SK-N-SH (cell line): ENCODE data around the gene NF2.

Source experiments
- EP300 ChIP-seq, 2 experiments: IDR thresholded peaks; 2 replicates each; pipeline versions ENCODE4 v1.4.0 to v1.6.1; 2012; ENCODE audit warnings: borderline replicate concordance in 1 of 2, low read depth in 1 of 2, low read length in 1 of 2
- POLR2AphosphoS5 ChIP-seq: IDR thresholded peaks from 2 replicates; pipeline ENCODE4 v1.6.1; 2012; ENCODE audit warnings: low read depth, low read length
- SIN3A ChIP-seq: IDR thresholded peaks from 2 replicates; pipeline ENCODE4 v1.6.1; 2012; ENCODE audit warnings: low read depth, mild to moderate bottlenecking, low read length, moderate library complexity, borderline replicate concordance
- TAF1 ChIP-seq: IDR thresholded peaks from 2 replicates; pipeline ENCODE4 v1.6.1; 2012; ENCODE audit warnings: low read depth, mild to moderate bottlenecking, low read length, moderate library complexity, borderline replicate concordance
- TF ChIP-seq, protein P1 (sequence below): fragments of 200-600 bp; sonication (generic); IDR thresholded peaks from 2 replicates; pipeline ENCODE4 v1.6.1; 2017; ENCODE audit warnings: antibody characterized with exemption, mild to moderate bottlenecking, moderate library complexity
- TF ChIP-seq, protein P2 (sequence below): IDR thresholded peaks from 2 replicates; pipeline ENCODE4; 2012
- TF ChIP-seq, protein P3 (sequence below): IDR thresholded peaks from 2 replicates; pipeline ENCODE4 v1.4.0; 2012; ENCODE audit warnings: low read depth
- TF ChIP-seq, protein P4 (sequence below): fragments of 150-350 bp; IDR thresholded peaks from 2 replicates; pipeline ENCODE4 v1.6.1; 2017; ENCODE audit warnings: antibody characterized with exemption, low read length, low read depth, borderline replicate concordance

DNA sequence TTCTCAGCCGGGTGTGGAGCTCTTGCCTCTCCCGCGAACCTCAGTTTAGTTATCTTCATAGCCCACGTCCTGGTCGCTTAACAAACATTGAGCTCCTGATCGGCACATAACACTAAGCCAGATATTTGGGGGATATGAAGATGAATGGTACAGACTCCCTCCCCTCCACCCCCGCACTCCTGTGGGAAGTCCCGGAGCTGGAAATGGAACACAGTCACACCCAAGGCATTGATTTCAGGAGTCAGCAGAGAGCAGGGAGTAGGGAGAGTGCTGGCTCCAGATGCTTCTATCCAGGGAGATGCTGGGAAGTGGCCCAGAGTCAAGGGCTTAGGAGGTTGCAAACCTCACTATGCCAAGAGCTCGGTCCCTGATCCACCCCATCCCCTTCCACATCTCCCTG, 90.2 kb downstream of the NF2 start:
- TF ChIP-seq, protein P1, sequence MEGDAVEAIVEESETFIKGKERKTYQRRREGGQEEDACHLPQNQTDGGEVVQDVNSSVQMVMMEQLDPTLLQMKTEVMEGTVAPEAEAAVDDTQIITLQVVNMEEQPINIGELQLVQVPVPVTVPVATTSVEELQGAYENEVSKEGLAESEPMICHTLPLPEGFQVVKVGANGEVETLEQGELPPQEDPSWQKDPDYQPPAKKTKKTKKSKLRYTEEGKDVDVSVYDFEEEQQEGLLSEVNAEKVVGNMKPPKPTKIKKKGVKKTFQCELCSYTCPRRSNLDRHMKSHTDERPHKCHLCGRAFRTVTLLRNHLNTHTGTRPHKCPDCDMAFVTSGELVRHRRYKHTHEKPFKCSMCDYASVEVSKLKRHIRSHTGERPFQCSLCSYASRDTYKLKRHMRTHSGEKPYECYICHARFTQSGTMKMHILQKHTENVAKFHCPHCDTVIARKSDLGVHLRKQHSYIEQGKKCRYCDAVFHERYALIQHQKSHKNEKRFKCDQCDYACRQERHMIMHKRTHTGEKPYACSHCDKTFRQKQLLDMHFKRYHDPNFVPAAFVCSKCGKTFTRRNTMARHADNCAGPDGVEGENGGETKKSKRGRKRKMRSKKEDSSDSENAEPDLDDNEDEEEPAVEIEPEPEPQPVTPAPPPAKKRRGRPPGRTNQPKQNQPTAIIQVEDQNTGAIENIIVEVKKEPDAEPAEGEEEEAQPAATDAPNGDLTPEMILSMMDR = no peak
- TF ChIP-seq, protein P2, sequence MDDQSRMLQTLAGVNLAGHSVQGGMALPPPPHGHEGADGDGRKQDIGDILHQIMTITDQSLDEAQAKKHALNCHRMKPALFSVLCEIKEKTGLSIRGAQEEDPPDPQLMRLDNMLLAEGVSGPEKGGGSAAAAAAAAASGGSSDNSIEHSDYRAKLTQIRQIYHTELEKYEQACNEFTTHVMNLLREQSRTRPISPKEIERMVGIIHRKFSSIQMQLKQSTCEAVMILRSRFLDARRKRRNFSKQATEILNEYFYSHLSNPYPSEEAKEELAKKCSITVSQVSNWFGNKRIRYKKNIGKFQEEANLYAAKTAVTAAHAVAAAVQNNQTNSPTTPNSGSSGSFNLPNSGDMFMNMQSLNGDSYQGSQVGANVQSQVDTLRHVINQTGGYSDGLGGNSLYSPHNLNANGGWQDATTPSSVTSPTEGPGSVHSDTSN = no peak
- TF ChIP-seq POLR2AphosphoS5 (no peak), TAF1 (no peak), EP300 (IDR thresholded peaks at IDR 0.05; ENCODE audit: borderline replicate concordance in 1 of 2, low read depth in 1 of 2, low read length in 1 of 2) (no peak), SIN3A (no peak)
- TF ChIP-seq, protein P3, sequence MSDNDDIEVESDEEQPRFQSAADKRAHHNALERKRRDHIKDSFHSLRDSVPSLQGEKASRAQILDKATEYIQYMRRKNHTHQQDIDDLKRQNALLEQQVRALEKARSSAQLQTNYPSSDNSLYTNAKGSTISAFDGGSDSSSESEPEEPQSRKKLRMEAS = no peak
- TF ChIP-seq, protein P4, sequence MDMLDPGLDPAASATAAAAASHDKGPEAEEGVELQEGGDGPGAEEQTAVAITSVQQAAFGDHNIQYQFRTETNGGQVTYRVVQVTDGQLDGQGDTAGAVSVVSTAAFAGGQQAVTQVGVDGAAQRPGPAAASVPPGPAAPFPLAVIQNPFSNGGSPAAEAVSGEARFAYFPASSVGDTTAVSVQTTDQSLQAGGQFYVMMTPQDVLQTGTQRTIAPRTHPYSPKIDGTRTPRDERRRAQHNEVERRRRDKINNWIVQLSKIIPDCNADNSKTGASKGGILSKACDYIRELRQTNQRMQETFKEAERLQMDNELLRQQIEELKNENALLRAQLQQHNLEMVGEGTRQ = no peak
